Heart right ventricle (tissue), 16 donors: Measurements from ENCODE around the gene EEF2. TPM values are rescaled to one million over a fixed set of nuclear protein-coding genes. Genes with fewer than 3 reads are reported as not detected.

Source experiments
- ATAC-seq, 8 donors: fragments of 200-7000 bp; cut with Tn5 transposase; one replicate each; pipeline ENCODE4 v1.9.1; 2020; ENCODE audit warnings: mild to moderate bottlenecking in 8 of 8, moderate library complexity in 8 of 8, moderate number of reproducible peaks in 1 of 8
- DNase-seq, 2 donors: peaks; one replicate each; pipeline ENCODE4 v3.0.0-alpha.2; 2020
- H3K27ac ChIP-seq, 10 donors: fragments of 200-600 bp; sonication (generic) in 2 of 10; one replicate each; pipeline versions ENCODE4 v1.5.0 to v1.8.0; 2020 to 2022; ENCODE audit warnings: mild to moderate bottlenecking in 3 of 10
- H3K27me3 ChIP-seq, 7 donors: fragments of 200-600 bp; one replicate each; pipeline ENCODE4 v1.8.0; 2021 to 2022; ENCODE audit warnings: mild to moderate bottlenecking in 2 of 7
- H3K36me3 ChIP-seq, 9 donors: fragments of 200-600 bp; sonication (generic) in 1 of 9; one replicate each; pipeline versions ENCODE4 v1.5.0 to v1.8.0; 2020 to 2022; ENCODE audit warnings: mild to moderate bottlenecking in 2 of 9
- H3K4me1 ChIP-seq, 9 donors: fragments of 200-600 bp; sonication (generic) in 1 of 9; one replicate each; pipeline versions ENCODE4 v1.5.0 to v1.8.0; 2020 to 2022; ENCODE audit warnings: mild to moderate bottlenecking in 4 of 9
- H3K4me3 ChIP-seq, 10 donors: fragments of 200-600 bp; sonication (generic) in 2 of 10; one replicate each; pipeline versions ENCODE4 v1.5.0 to v1.8.0; 2020 to 2022; ENCODE audit warnings: mild to moderate bottlenecking in 7 of 10, moderate library complexity in 2 of 10
- H3K9me3 ChIP-seq, 11 donors: fragments of 200-600 bp in 10 of 11; sonication (generic) in 2 of 11; one replicate each; pipeline versions ENCODE4 v1.5.0 to v1.8.0; 2013 to 2022; ENCODE audit warnings: mild to moderate bottlenecking in 2 of 11, control low read depth in 1 of 11, moderate library complexity in 1 of 11
- WGBS, 2 donors: extraction: QIAGEN DNeasy Blood & Tissue Kit; methylation state at CpG; one replicate each; pipeline ENCODE4 v1.1.7; 2013; ENCODE audit warnings: inconsistent platforms in 1 of 2; 5-methylcytosine and 5-hydroxymethylcytosine counted together
- intact Hi-C, 10 donors: fragments of 100-400 bp; cut with DNase I; formaldehyde crosslinking; loops; one replicate each; pipeline versions ENCODE4 v1.11.1 to v1.14.2; 2022
- polyA plus RNA-seq, 2 donors: library from polyadenylated mRNA; stranded (reverse); fragments of 200-250 nt; gene quantifications; one replicate each; pipeline ENCODE4 v1.2.3, GENCODE V29; 2013
- total RNA-seq, 10 donors: library from RNA; stranded (reverse); fragmentation: NEBNext Ultra II Directional in 3 of 10; extraction: Animal tissue kit (Norgen Biotek cat#: 25700) in 3 of 10; gene quantifications; one replicate each; pipeline versions ENCODE4 v1.2.1 to v1.2.4, GENCODE V29; 2021 to 2023
- TF ChIP-seq, protein P1 (sequence below), 9 donors: fragments of 200-600 bp; sonication (generic) in 2 of 9; IDR thresholded peaks; one replicate each; pipeline versions ENCODE4 v1.5.0 to v1.8.0; 2021 to 2022; ENCODE audit warnings: antibody characterized with exemption in 9 of 9, mild to moderate bottlenecking in 5 of 9, moderate library complexity in 1 of 9
- donor health status: Arrhythmogenic right ventricular cardiomyopathy.
- donor health status: ischemic (EF 13 %, LVEDD 7.1; RV severe dilation, severe dysfunction).
- donor health status: healthy with polysubstance abuse.
- donor health status: DM: no; HTN: yes; CAD: no.
- donor health status: DM: no; HTN: no; CAD: no.
- donor health status: ischemic (EF 25% LVEDD 6.9; RV normal size, moderate dysfunction).
- donor health status: ischemic (EF 25% LVEDD 5.7; RV mildly dilated, moderate dysfunction).
- donor health status: healthy.
- donor health status: DM: yes; HTN: yes; CAD: no.
- donor health status: Ischemic cardiomyopathy.
- donor health status: ischemic (EF 35%, LVEDD 5.7; RV mildly dilated, moderate dysfunction).
- donor health status: nonischemic (EF 11% LVEDD 7.7; RV severe dilation, severe dysfunction).
- donor health status: DM: yes; HTN: yes; CAD: no.
- donor health status: PGD.
- donor health status: ischemic (EF 29% LVEDD 5.4; RV normal size, mild dysfunction).
- donor health status: nonischemic (EF 23%, LVEDD 6.1; RV moderate dilation, normal function).

Gene EEF2
- total and polyA plus RNA-seq, 12 donors, result 704 to 2,887 (median 2,554) TPM

DNA sequence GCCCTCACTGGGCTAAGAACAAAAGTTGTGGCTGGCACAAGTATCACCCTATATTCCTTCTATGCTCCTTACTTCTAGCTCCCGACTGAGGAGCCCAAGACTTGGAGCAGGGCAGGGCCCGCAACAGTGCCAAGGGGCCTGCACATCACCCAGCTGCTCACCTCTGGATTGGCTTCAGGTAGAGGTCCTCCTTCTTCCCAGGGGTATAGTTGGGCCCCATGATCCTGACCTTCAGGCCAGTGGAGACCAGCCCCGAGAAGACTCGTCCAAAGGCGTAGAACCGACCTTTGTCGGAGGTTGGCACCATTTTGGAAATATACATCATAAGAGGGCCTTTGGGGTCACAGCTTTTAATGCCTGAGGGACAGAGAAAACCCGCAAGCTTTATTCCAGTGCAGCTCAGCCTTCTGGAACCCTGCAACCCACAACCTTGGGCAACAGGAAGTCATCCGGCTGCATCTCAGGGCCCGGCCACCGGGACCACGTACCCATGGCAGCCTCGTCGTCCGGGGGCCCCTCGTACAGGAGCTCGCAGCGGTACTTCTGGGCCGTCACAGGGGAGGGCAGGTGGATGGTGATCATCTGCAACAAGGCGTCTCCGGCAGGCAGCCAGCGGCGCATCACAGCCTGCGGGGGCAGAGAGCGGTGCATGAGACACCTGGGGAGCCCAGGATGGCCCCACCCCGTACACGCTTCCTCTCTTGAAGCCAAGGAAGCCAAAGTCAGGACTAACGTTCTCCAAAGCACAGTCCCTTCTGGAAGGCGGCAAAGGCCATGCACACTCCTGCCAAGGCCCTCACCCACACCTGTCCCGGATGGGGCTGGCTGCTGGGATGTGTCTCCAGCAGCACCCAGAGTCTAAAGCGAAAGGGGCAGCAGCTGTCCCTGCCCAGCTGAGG, 4.7 kb downstream of the EEF2 start:
- no peak for ATAC-seq
- 83 to 89% methylated on average over 31 of the region's 31 CpGs for WGBS, 2 donors
- peaks cover 6 to 39% (median 23%) of the 10 kb centered on the region in 9 donors for H3K4me1 ChIP-seq

DNA sequence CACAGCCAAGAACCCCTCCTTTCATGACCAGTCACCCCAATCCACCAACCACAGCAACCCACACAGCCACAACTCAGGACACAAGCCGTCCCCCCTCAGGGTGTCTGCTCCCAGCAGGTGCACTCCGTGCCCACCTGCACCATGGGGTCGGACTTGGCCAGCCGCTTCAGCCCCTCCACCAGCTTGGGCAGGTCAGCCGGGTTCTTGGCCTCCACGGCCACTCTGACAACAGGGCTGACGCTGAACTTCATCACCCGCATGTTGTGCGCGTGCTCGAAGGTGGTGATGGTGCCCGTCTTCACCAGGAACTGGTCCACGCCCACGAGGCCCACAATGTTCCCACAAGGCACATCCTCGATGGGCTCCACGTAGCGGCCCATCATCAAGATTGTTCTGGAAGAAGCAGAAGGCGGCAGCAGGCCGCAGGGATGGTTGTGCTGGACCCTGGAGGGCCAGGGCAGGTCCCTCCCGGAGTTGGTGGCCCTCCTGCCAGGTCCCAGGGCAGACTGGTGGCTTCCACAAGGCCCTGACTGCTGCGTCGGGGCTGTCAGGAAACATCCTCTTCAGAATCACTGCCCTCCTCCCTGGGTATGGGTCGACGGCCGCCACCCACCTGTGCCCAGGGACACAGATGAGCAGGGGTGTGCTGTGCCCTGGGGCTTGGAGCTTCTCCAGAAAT, 5.5 kb downstream of the EEF2 start:
- DNase-seq, result no peak
- H3K4me3 ChIP-seq, result no peak overlapping the region
- no peaks in the 10 kb centered on the region for H3K27me3 ChIP-seq
- no peaks in the 10 kb centered on the region for H3K9me3 ChIP-seq
- H3K4me1 ChIP-seq, result peaks cover 6 to 36% (median 21%) of the 10 kb centered on the region in 9 donors
- no peak overlapping the region for H3K27ac ChIP-seq
- intact Hi-C loops, result loop anchor here in 4 of 10 donors (10.0 kb wide), 2 partner anchors 215 to 225 kb away; partner anchors contain the start of genes APBA3 (in 1 of the 4) and MRPL54 (in 1 of the 4)
- no peak for ATAC-seq
- H3K36me3 ChIP-seq, result peaks cover 47 to 96% (median 93%) of the 10 kb centered on the region in 9 donors
- 89% methylated on average over 25 of the region's 25 CpGs for WGBS, 2 donors
- TF ChIP-seq, protein P1, sequence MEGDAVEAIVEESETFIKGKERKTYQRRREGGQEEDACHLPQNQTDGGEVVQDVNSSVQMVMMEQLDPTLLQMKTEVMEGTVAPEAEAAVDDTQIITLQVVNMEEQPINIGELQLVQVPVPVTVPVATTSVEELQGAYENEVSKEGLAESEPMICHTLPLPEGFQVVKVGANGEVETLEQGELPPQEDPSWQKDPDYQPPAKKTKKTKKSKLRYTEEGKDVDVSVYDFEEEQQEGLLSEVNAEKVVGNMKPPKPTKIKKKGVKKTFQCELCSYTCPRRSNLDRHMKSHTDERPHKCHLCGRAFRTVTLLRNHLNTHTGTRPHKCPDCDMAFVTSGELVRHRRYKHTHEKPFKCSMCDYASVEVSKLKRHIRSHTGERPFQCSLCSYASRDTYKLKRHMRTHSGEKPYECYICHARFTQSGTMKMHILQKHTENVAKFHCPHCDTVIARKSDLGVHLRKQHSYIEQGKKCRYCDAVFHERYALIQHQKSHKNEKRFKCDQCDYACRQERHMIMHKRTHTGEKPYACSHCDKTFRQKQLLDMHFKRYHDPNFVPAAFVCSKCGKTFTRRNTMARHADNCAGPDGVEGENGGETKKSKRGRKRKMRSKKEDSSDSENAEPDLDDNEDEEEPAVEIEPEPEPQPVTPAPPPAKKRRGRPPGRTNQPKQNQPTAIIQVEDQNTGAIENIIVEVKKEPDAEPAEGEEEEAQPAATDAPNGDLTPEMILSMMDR (IDR thresholded peaks at IDR 0.05), result no peak

More for the DNA sequence above, 4.7 kb downstream of the EEF2 start:
- Histone ChIP-seq H3K27me3 (no peaks in the 10 kb centered on the region), H3K9me3 (no peaks in the 10 kb centered on the region), H3K36me3 (peaks cover 47 to 88% (median 86%) of the 10 kb centered on the region in 9 donors), H3K4me3 (no peak overlapping the region), H3K27ac (no peak overlapping the region)
- TF ChIP-seq, protein P1 (IDR thresholded peaks at IDR 0.05), result no peak
- DNase-seq, result no peak
- intact Hi-C loops, result loop anchor here in 4 of 10 donors (10.0 kb wide), 1 partner anchor 224 kb away; no protein-coding TSS in a partner anchor

DNA sequence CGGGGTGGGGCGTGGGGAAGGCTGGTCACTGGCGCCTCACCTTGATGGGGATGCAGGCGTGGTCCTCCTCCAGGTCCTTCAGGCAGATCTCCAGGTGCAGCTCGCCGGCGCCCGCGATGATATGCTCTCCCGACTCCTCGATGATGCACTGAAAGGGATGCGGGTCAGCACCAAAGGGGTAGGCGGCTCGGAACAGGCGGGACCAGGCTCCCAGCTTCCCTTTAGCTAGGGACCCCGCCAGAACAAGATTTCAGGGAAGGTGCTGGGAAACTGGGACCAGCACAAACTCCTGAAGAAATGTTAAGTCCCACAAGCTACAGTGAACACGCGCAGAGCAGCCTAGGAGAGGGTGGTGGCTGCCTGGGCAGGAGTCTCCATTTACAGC, 6.0 kb downstream of the EEF2 start:
- TF ChIP-seq, protein P1 (IDR thresholded peaks at IDR 0.05), result no peak
- Histone ChIP-seq H3K4me1 (peaks cover 6 to 34% (median 21%) of the 10 kb centered on the region in 9 donors), H3K27me3 (no peaks in the 10 kb centered on the region), H3K4me3 (no peak overlapping the region), H3K36me3 (peaks cover 47 to 94% (median 92%) of the 10 kb centered on the region in 9 donors), H3K27ac (no peak overlapping the region), H3K9me3 (no peaks in the 10 kb centered on the region)
- intact Hi-C loops, result loop anchor here in 1 of 10 donors (10.0 kb wide), 1 partner anchor 214 kb away; the partner anchor contains the start of genes APBA3 and MRPL54
- no peak for ATAC-seq
- WGBS, 2 donors, result 93 to 98% methylated on average over 18 of the region's 18 CpGs
- peak in 1 of 2 donors; percentile 7 for DNase-seq

DNA sequence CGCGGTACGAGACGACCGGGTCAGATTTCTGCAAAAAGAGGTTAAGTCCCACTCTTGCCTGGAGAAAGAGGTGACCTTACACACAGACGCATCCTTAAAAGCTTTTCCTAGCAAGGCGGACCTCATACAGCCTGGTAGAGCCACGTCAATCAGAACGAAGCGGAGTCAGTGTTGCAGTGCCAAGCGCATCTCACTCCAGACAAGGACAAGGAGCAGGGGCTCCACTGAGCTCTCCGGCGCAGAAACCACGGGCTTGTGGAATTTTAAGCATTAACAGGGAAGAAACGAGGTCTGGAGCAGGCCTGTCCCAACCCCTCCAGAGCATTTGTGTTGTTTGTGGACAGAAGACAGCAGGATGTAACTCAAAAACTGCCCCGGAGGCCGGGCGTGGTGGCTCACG, 7.1 kb downstream of the EEF2 start:
- TF ChIP-seq, protein P1 (IDR thresholded peaks at IDR 0.05), result no peak
- ATAC-seq (no peak), DNase-seq (no peak)
- Histone ChIP-seq H3K4me1 (peaks cover 0 to 23% (median 9%) of the 10 kb centered on the region in 9 donors), H3K9me3 (no peaks in the 10 kb centered on the region), H3K4me3 (no peak overlapping the region), H3K27ac (no peak overlapping the region), H3K36me3 (peaks cover 42 to 83% (median 80%) of the 10 kb centered on the region in 9 donors), H3K27me3 (no peaks in the 10 kb centered on the region)
- intact Hi-C loops, result loop anchor here in 1 of 10 donors (10.0 kb wide), 1 partner anchor 213 kb away; the partner anchor contains the start of genes APBA3 and MRPL54
- 91 to 94% methylated on average over 19 of the region's 19 CpGs for WGBS, 2 donors
